ENCODE data around the gene NPHP4. TPM values are rescaled to one million over a fixed set of nuclear protein-coding genes. Genes with fewer than 3 reads are reported as not detected.

NPHP4 gene
- total RNA-seq, 1 donor from 2014 or later = 12.1 TPM

DNA sequence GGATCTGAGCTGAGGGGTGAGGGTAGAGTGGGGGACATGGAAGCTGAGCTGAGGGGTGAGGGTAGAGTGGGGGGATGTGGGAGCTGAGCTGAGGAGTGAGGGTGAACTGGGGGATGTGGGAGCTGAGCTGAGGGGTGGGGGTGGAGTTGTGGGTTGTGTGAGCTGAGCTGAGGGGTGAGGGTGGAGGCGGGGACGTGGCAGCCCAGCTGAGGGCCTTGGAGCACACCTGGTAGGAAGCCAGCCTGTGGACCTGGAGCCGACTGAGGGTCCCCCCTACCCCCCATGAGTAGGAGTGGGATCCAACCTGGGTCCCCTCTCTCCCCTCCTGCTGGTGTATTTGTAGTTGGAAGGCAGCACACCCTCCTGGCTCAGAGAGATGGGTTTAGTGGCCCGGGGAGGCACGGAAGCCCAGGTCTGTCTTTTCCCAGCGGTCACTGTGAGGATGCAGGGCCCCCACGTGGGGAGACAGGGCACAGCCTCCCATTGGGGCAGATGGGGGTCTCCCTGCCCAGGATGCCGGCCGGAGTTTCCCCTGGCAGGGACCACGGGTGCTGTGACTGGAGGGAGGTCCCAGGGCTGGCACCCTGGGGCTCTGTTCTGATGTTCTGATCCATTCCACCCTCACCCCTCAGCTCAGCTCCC lies 13.2 kb upstream of the NPHP4 start:
- DNase-seq (ENCODE audit: extremely low read depth, low read depth, low spot score) = no peak

DNA sequence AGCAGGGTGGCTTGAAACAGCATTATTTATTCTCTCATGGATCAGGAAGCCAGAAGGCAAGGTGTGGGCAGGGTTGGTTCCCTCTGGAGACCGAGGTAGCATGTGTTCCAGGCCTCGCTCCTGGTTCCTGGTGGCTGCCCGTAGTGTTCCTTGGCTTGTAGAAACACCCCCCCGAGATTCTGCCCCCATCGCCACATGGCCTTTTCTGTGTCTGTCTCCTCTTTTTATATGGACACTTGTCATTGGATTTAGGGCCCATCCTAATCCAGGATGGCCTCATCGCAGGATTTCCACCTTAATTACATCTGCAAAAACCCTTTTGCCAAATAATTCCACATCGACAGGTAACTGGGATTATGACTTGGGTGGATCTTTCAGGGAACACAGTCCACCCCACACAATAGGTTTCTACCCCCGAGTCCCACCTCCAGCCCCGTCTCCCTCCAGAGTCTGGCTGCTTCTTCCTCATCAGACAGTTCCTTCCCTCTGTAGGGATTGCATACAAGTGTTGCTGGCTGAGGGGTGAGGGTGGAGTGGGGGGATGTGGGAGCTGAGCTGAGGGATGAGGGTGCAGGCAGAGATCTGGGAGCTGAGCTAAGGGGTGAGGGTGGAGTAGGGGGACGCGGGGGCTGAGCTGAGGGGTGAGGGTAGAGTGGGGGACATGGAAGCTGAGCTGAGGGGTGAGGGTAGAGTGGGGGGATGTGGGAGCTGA lies 12.3 kb upstream of the NPHP4 start:
- no peak for DNase-seq (ENCODE audit: extremely low read depth, low read depth, low spot score)

DNA sequence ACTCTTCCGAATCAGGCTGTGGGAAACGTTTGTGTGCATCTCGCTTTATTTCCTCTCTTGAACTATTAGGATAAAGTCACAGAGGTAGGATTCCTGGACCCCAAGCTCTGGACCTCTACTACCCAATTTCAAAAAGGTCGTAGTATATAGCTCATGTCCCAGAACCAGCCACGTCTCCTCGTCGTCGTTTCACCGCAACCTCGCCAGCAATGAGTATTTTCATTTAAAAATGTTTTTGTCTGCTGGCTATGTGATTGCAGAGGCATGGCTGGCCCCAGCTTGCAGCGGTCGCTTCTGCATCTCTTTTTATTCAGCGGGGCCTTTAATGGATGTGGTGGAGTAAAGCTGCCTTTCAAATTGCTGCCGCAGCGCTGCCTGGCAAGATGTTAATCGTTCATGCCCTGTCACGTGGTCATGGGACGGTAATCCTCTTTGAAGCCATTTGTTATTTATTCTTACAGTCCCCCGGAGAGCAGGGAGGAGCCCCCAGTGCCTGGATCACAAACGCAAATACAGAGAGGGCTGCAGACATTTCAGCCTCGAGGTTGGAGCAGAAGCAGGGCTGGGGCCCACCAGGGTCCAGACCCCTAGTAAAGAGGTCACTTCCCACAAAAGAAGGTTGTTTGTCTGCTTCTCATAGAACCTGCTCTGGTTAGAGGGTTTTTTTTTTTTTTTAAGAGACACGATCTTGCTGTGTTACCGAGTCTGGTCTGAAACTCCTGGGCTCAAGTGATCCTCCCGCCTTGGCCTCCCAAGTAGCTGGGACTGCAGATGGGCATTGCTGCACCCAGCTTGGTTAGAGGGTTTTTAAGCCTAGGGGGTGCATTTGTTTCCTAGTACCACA lies 11.6 kb upstream of the NPHP4 start:
- DNase-seq (ENCODE audit: extremely low read depth, low read depth, low spot score) = no peak

DNA sequence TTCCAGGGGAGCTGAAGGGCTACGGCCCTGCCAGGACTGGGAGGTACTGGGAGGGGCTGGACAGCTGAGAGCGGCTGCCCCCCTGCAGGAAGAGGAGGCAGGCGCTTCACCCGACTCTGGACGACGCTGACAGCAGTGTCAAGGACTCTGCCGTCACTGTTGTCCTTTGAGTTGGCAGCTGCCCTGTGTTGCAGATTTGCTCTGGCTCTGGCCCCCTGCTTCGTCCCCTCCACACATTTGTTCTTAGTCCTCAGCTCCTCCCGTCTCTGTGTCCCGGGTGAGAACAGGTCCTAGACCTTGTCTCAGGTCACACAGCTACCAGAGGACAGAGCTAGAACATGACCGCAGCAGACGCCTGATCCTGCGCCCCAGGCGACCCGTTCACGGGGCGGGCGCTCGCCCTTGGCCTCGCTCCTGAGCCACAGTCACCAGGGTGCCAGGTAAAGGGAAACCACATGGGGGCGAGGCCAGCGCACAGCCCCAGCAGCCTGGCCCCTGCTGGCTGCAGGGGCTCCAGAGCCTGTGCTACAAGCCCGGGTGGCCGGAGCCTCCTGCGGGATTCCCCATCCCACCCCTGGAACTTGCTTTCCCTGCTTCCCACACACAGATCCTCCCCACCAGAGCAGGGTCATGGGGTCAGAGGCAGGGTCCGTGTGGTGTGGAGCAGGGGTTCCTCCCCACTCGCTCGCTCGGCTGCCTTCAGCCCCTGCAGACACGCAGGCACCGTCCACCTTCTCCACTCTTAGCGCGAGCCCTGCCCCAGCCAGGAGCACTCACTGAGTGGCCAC lies 10.7 kb upstream of the NPHP4 start:
- no peak for DNase-seq (ENCODE audit: extremely low read depth, low read depth, low spot score)

DNA sequence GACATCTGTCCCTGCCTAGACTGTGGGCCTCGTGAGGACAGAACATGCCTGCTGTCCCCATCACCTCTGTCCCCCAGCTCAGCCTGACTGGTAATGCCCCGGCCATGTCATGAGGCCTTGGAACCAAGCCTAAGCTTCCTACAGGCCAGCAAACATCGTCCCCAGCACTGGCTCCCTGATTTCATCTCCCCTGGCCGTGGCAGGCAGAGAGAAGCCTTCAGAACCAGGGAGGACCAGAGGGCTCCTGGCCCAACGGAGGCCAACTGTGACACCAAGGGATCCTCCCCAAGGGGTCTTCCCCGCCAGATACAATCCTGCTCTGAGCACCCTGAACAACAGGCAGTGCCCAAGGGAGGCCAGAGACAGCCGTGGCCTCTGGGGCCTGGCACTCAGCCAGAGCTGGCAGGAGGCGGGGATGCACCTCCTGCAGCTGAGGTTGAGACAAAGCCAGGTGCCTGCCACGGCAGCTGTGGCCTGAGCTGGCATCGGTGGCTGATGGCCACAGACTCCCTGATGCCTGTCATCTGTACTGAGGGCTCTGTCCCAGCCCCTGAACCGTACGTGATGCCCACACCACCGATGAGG lies 9.9 kb upstream of the NPHP4 start:
- no peak for DNase-seq (ENCODE audit: extremely low read depth, low read depth, low spot score)

DNA sequence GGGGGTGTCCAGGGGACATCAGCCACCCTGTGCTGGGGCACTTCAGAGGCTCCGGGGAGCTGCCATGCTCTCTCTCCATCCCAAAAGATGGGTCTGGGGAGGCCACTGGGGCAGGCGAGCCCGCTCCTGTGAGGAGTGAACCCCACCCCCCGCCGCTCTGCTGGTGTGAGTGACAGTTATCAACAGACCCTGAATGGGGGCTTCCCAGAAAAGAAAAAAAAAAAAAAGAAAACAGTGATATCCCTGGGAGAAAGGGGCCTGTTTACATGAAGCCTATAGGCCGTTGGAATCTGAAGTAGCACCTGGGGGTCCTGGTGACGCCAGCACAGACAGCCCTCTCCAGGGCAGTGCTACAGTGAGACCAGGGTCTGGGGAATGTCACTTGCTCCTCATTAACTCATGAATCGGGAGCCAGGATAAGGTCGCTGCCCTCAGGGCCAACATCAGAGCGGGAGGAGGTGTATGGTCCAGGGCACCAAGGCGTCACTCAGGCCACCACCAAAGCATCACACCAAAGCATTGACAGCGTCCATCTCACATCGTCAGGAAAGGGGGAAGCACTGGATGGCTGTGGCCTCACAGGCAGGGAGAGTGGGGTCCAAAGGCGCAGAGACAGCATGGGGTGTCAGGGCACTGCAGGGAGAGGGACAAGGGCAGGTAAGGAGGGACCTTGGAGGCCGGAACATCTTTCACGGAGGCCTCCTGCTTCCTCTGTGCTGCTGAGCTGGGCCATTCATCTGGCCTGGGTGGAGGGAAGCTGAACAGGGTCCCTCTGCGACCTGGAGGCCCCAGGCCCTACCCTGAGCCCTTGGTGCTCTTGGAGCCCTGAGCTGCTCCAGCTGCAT lies 8.4 kb upstream of the NPHP4 start:
- no peak for DNase-seq (ENCODE audit: extremely low read depth, low read depth, low spot score)

DNA sequence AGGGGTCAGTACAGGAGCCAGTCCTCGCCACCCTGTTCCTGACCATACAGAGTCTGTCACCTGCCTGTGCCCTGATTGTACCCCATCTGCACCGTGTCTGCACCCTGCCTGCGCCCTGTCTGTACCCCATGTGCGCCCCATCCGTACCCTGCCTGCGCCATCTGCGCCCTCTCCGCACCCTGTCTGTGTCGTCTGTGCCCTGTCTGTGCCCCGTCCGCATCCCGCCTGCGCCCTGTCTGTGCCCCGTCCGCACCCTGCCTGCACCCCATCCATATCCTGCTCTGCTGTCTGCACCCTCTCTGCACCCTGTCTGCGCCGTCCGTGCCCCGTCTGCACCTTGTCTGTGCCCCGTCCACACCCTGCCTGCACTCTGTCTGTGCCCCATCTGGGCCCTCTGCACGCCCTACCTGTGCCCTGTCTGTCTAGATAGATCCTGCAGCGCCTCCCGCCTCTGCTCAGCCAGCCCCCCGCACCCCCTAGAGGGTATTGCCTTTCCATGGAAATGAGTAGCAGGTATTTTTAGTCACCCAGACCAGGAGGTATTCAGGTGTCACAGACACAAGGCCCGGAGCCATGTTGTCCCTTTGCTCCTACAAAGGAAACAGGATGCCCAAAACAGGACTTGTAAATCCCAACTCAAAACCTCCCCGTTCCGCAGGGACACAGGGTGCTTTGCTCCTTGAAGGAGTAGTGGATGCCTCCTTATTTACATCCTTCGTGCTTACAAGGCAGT lies 7.7 kb upstream of the NPHP4 start:
- no peak for DNase-seq (ENCODE audit: extremely low read depth, low read depth, low spot score)

DNA sequence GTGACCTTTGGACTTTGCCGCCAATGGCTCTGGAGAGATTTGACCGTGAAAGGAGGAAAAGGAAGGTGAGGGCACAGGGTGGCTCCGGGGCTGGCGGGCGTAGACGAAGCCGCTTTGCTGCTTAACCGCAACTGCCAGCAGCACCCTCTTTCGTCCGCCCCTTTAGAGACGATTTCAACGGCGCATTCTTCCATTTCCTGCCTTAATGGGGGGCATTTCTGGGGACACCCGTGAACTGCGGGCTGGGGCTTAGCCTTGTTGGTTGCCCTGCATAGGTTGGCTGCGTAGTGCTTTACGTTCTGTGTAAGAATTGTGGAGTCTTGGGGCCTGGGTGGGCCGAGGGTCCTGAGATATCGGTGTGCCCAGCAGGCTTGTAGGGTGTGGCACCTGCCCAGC lies 6.7 kb upstream of the NPHP4 start:
- no peak for DNase-seq (ENCODE audit: extremely low read depth, low read depth, low spot score)

DNA sequence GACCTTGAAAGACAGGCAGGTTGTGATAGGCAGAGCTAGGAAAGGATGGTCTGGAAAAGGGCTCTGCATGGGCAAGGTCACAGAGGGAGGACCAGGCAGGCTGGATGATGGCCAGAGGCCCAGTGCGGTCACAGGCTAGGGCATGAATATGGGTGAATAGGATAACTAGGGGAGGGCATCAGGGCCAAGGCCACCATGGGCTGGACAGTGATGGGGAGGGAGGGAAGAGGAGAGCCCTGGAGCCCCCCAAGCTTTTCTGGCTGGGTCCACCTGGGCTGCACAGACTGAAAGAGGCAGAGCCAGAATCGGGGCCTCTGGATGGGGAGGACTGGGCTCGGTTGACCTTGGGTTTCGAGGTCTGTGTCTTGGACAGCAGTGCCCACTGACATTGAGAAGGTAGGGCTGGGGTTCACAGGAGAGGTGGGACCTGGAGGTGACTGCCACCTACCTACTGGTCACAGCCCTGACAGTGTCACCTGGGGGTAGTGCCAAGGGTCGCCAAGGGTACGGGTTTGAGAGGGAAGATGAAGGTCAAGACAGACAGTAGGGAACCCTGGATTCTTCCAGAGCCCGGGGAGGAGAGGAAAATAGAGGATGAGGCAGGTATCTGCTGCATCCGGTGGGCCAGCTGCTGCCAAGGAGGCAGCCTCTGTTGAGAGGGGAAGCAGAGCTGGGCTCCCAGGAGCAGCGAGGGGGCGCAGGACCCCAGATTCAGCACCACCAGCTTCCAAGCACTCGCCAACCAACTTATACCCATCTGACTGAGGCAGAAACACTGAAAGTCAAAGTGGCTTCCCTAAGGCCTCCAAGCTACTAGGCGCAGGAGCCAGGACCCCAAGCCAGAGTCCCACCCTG lies 6.1 kb upstream of the NPHP4 start:
- DNase-seq (ENCODE audit: extremely low read depth, low read depth, low spot score) = no peak

DNA sequence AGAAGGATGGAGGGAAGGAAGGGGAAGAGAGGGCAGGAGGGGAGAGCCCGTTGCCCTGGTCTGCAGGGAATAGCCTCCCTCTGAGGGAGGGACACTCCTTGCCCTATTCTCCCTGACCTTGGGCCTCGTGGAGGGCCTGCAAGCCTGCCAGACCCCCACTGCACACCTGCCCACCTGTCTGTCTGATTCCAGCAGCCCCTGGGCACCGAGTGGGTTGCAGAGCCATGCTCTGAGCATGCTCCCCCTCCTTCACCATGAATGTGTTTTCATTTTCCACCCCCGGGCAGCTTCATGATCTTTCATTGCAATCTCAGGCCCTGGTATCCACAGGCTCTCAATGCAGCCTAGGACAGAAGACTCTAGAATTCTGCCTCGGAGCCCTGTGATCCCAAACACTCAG lies 5.1 kb upstream of the NPHP4 start:
- DNase-seq (ENCODE audit: extremely low read depth, low read depth, low spot score) = no peak

DNA sequence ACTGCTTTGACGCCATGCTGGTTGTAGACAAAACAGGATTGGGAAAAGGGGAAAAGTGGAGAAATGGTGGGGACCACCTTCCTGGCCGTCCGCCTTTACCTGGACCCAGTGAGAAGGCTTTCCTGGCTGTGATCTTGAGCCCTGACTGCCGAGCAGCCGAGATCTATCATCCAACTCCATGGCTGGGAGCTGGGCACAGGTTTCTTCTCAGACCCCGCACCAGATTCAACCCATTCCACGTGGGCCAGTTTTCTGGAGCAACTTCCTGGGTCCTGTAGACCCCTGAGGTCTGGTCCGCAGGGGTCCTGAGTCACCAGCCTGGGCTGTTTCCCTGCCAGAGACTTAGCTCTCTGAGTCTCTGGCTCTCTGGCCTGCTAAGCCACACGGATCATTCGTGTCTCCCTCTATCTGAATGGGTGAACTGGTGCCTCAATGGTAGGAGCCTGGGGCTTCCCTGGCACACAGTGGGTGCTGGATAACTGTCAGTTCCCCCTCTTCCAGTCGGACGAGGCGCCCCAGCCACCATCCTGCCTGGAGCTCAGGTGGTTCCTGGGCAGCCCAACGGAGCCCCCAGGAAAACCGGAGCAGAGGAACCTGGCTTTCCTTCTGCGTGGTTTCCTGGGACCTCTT lies 4.5 kb upstream of the NPHP4 start:
- no peak for DNase-seq (ENCODE audit: extremely low read depth, low read depth, low spot score)

DNA sequence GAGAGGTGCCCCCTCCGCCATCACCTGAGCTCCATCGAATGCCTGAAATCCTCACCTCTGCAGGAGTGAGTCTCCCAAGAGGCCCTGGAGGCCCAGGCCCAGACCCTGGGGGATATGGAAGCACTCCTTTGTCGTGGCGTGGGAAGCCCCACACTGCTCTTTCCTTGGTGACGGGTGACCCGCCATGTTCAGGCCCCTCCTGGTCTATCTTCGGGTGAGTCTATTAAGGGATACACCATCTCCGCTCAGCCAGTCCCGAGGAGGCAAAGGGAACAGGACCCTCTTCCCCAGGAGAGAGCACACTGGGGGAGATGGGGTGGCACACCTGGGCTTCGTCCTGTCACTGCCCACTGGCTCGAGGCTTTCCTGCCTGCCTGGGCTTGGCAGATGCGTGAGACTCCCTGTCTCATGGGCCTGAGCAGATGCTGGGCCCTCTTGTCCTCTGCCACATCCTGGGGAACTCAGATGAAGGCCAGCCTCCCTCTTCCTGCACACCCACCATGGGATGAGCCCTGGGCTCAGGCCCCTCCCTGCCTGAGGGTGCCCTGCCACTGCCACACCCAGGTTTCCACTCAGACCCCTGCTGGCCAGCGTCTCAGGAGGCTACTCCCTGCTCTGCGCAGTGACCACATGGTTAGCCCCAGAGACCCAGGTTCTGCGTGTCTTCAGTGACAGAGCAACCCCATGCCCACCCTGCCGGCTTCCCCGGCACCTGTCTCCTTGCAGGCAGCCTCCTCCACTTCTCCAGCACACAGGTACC lies 3.8 kb upstream of the NPHP4 start:
- DNase-seq (ENCODE audit: extremely low read depth, low read depth, low spot score) = no peak

DNA sequence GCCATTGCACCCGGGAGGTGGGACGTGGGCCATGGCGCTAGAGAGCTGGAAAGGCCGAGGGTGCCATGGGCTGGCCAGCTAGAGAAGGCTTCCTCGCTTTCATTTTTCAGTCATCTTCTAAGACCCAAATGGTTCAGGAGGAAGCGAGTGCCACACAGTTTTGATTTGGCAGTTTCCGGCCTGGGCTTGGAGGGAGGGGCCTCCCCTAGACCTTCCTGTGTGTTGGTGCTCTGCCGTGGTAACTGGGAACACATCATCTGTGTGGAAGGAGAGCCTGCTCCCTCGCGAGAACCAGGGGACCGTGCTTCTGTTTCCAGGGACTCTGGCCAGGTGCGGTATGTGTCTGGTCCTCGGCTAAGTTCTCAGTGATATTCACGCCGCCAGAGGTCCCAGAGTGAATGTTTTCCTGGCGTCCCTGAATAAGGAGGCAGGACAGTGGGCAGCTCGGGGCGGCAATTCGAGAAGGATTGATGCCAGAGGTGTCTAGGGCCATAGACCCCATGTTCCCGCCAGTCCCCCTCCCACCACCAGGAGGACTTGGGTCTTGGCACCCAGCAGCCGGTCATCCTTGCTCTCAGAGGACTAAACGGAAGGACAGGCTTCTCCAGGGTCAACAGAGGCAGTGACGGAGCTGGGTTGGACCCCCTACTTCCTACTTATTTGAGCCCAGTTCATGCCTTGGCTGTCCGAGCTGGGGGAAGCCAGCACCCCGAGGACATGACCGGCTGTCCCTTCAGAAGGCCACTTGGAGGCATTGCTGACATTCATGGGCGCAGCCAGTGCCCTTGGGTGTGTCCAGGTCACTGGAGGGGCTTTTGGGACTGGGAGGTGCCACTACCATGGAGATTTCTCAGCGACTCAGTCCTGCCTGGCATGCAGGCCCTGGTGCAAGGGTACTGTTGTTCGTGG lies 2.7 kb upstream of the NPHP4 start:
- no peak for DNase-seq (ENCODE audit: extremely low read depth, low read depth, low spot score)

DNA sequence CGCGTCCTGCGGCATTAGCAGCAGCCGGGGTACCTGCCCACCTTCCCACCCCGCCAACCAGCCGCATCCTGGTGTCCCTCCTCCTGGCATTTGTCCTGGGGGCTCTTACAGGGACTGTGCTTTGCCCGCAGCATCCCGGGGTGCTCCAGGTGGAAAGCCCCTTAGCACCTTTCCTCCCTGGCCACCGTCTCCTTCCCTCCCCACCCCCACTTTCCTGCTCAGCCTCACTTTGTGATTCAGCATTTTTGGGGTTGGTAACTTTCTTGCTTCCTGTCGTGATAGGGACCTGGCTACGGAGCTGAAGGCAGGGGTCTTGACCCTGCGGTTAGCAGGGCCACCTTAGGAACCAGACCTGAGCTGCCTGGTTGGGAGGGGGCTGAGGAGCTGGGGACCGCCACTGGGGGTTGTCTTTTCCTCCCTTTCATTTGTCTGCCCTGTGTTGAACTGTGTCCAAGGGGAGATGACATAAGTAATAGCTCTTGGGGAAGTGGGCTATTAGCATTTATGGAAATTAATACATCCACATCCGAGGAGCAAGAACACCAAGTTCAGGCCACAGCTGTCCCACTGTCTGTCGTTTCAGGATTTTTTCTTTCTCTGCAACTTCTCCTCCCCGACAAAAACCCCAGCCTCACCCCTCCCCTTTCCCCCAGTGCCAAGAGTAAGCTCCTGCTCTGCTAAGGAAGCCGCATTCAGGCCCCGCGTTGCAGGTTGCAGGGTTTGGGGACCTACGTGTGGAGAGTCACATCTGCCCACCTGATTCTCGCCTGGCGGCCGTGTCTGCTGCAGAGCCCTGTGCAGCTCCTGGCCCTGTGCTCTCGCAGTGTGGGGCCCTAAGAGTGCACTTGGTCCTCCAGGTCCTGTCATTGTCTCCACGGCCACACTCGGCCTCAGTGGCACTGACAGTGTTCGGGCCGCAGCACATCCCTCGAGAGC lies 1.6 kb upstream of the NPHP4 start:
- no peak for DNase-seq (ENCODE audit: extremely low read depth, low read depth, low spot score)
